ENCODE results near the gene PTPN7. TPM values are rescaled to one million over a fixed set of nuclear protein-coding genes. Genes with fewer than 3 reads are reported as not detected.

PTPN7 gene
- total RNA-seq, 1 donor from 2014 or later, result 8.5 TPM

GRCh38 chr1:202162418-202163280 is 2.2 kb upstream of the PTPN7 start:
- ATAC-seq, result peak in 1 of 2 donors; percentile 4
- Histone ChIP-seq H3K27me3 (ENCODE audit: low read depth) (no peaks in the 10 kb centered on the region), H3K36me3 (no peaks in the 10 kb centered on the region), H3K4me3 (no peak overlapping the region), H3K27ac (peak overlapping the region; percentile 76), H3K9me3 (no peaks in the 10 kb centered on the region), H3K4me1 (peaks cover 28% of the 10 kb centered on the region)
- intact Hi-C loops (cut with DNase I), result no loop called here
- no peak for DNase-seq
- TF ChIP-seq CTCF (IDR thresholded peaks at IDR 0.05), result no peak

- ATAC-seq (peak; percentile 18 to 22), DNase-seq (no peak)
- H3K4me1 ChIP-seq, result peaks cover 24% of the 10 kb centered on the region
- H3K27ac ChIP-seq, result peak overlapping the region; percentile 76
- no peaks in the 10 kb centered on the region for H3K9me3 ChIP-seq
- intact Hi-C loops (cut with DNase I), result no loop called here
- TF ChIP-seq CTCF (IDR thresholded peaks at IDR 0.05), result no peak
- H3K27me3 ChIP-seq (ENCODE audit: low read depth), result no peaks in the 10 kb centered on the region
- no peak overlapping the region for H3K4me3 ChIP-seq
- no peaks in the 10 kb centered on the region for H3K36me3 ChIP-seq
Observed at GRCh38 chr1:202162047-202162417, 1.6 kb upstream of the PTPN7 start.

- no peak for DNase-seq
- H3K4me1 ChIP-seq, result peaks cover 24% of the 10 kb centered on the region
- no peak for TF ChIP-seq CTCF (IDR thresholded peaks at IDR 0.05)
- no peaks in the 10 kb centered on the region for H3K9me3 ChIP-seq
- H3K36me3 ChIP-seq, result no peaks in the 10 kb centered on the region
- H3K27ac ChIP-seq, result peak overlapping the region; percentile 76
- no peaks in the 10 kb centered on the region for H3K27me3 ChIP-seq (ENCODE audit: low read depth)
- H3K4me3 ChIP-seq, result peak overlapping the region; percentile 2
- intact Hi-C loops (cut with DNase I), result no loop called here
- peak; percentile 6 to 26 for ATAC-seq
Observed at GRCh38 chr1:202161151-202162046, 997 bp upstream of the PTPN7 start.

GRCh38 chr1:202159534-202160371 is 649 bp downstream of the PTPN7 start:
- H3K27ac ChIP-seq, result peak overlapping the region; percentile 76
- no peak for DNase-seq
- peaks cover 32% of the 10 kb centered on the region for H3K4me1 ChIP-seq
- ATAC-seq, result no peak
- no peaks in the 10 kb centered on the region for H3K27me3 ChIP-seq (ENCODE audit: low read depth)
- H3K36me3 ChIP-seq, result no peaks in the 10 kb centered on the region
- peak overlapping the region; percentile 54 for H3K4me3 ChIP-seq
- intact Hi-C loops (cut with DNase I), result no loop called here
- no peak for TF ChIP-seq CTCF (IDR thresholded peaks at IDR 0.05)
- H3K9me3 ChIP-seq, result no peaks in the 10 kb centered on the region
